ENCODE data around the gene SPATA13.
A peak's percentile ranks its signal among the peaks of the same experiment; 100 is the strongest.

SPATA13 gene

GRCh38 chr13:24270639-24271141, 110.2 kb downstream of the SPATA13 start (continued):
- TF ChIP-seq ZNF398 (tag by site-specific recombination; IDR thresholded peaks at IDR 0.05) (peak; percentile 56; the same call in 1 of the 2 replicates), ZBTB17 (tag by site-specific recombination; IDR thresholded peaks at IDR 0.05) (peak; percentile 40; the same call in 1 of the 2 replicates), ZBTB49 (tag by site-specific recombination; IDR thresholded peaks at IDR 0.05; ENCODE audit: low read depth) (no peak), ZNF664 (tag by site-specific recombination; IDR thresholded peaks at IDR 0.05) (peak; percentile 25; the same call in 1 of the 2 replicates), ZNF561 (tag by site-specific recombination; IDR thresholded peaks at IDR 0.05; ENCODE audit: borderline replicate concordance) (no peak), ZNF843 (tag by site-specific recombination; IDR thresholded peaks at IDR 0.05) (0 out of 2 replicates have a peak, but pooled peaks have one; percentile 33), ZNF302 (tag by site-specific recombination; IDR thresholded peaks at IDR 0.05; ENCODE audit: low read depth) (0 out of 2 replicates have a peak, but pooled peaks have one; percentile 66), ZBTB11 (tag by site-specific recombination; conservative IDR thresholded peaks at IDR 0.05; ENCODE audit: low read depth) (0 out of 2 replicates have a peak, but pooled peaks have one; percentile 24), ZNF76 (tag by site-specific recombination; IDR thresholded peaks at IDR 0.05; ENCODE audit: borderline replicate concordance, low read depth) (no peak), ZXDB (tag by site-specific recombination; IDR thresholded peaks at IDR 0.05) (peak; percentile 43; the same call in 1 of the 2 replicates), PRDM1 (tag by site-specific recombination; IDR thresholded peaks at IDR 0.05) (peak; percentile 99), ZNF600 (tag by site-specific recombination; IDR thresholded peaks at IDR 0.05) (peak; percentile 81)
- TF ChIP-seq, protein P1, sequence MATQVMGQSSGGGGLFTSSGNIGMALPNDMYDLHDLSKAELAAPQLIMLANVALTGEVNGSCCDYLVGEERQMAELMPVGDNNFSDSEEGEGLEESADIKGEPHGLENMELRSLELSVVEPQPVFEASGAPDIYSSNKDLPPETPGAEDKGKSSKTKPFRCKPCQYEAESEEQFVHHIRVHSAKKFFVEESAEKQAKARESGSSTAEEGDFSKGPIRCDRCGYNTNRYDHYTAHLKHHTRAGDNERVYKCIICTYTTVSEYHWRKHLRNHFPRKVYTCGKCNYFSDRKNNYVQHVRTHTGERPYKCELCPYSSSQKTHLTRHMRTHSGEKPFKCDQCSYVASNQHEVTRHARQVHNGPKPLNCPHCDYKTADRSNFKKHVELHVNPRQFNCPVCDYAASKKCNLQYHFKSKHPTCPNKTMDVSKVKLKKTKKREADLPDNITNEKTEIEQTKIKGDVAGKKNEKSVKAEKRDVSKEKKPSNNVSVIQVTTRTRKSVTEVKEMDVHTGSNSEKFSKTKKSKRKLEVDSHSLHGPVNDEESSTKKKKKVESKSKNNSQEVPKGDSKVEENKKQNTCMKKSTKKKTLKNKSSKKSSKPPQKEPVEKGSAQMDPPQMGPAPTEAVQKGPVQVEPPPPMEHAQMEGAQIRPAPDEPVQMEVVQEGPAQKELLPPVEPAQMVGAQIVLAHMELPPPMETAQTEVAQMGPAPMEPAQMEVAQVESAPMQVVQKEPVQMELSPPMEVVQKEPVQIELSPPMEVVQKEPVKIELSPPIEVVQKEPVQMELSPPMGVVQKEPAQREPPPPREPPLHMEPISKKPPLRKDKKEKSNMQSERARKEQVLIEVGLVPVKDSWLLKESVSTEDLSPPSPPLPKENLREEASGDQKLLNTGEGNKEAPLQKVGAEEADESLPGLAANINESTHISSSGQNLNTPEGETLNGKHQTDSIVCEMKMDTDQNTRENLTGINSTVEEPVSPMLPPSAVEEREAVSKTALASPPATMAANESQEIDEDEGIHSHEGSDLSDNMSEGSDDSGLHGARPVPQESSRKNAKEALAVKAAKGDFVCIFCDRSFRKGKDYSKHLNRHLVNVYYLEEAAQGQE (tag by site-specific recombination; IDR thresholded peaks at IDR 0.05) = peak; percentile 46; the same call in 1 of the 2 replicates

- Histone ChIP-seq H3K27ac (ENCODE audit: extremely low read depth, low read depth, low read length) (peak overlapping the region; percentile 87; the same call in 1 of the 2 replicates), H3K36me3 (ENCODE audit: control insufficient read depth in 2 of 2, insufficient read depth in 1 of 2, low read length in 2 of 2) (no peaks in the 10 kb centered on the region), H3K9me3 (ENCODE audit: control insufficient read depth, insufficient read depth, low read depth, low read length) (no peaks in the 10 kb centered on the region), H3K4me1 (ENCODE audit: control insufficient read depth, insufficient read depth, low read length) (peaks cover 7% of the 10 kb centered on the region; the same call in 1 of the 2 replicates), H3K4me3 (ENCODE audit: low read depth, low read length) (no peak overlapping the region)
- TF ChIP-seq, protein P2, sequence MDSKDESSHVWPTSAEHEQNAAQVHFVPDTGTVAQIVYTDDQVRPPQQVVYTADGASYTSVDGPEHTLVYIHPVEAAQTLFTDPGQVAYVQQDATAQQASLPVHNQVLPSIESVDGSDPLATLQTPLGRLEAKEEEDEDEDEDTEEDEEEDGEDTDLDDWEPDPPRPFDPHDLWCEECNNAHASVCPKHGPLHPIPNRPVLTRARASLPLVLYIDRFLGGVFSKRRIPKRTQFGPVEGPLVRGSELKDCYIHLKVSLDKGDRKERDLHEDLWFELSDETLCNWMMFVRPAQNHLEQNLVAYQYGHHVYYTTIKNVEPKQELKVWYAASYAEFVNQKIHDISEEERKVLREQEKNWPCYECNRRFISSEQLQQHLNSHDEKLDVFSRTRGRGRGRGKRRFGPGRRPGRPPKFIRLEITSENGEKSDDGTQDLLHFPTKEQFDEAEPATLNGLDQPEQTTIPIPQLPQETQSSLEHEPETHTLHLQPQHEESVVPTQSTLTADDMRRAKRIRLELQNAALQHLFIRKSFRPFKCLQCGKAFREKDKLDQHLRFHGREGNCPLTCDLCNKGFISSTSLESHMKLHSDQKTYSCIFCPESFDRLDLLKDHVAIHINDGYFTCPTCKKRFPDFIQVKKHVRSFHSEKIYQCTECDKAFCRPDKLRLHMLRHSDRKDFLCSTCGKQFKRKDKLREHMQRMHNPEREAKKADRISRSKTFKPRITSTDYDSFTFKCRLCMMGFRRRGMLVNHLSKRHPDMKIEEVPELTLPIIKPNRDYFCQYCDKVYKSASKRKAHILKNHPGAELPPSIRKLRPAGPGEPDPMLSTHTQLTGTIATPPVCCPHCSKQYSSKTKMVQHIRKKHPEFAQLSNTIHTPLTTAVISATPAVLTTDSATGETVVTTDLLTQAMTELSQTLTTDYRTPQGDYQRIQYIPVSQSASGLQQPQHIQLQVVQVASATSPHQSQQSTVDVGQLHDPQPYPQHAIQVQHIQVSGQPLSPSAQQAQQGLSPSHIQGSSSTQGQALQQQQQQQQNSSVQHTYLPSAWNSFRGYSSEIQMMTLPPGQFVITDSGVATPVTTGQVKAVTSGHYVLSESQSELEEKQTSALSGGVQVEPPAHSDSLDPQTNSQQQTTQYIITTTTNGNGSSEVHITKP (tag by site-specific recombination; IDR thresholded peaks at IDR 0.05) = peak; percentile 17; the same call in 1 of the 2 replicates
- no peak for TF ChIP-seq ZNF596 (tag by site-specific recombination; IDR thresholded peaks at IDR 0.05)
- CTCF ChIA-PET = interaction anchor here (0.6 to 1.8 kb wide), 2 partner anchors 43 to 47 kb away, joined by 6 to 8 read pairs; no protein-coding TSS in a partner anchor
- POLR2A ChIA-PET = no interaction called here
These were observed 110.7 kb downstream of the SPATA13 start for GRCh38 chr13:24271231-24271600.

Data from HEK293 (cell line).